ENCODE data around the gene ECT2L. TPM values are rescaled to one million over a fixed set of nuclear protein-coding genes. Genes with fewer than 3 reads are reported as not detected.

The ECT2L gene
- total RNA-seq, 1 donor from 2014 or later: 1.6 TPM

DNA sequence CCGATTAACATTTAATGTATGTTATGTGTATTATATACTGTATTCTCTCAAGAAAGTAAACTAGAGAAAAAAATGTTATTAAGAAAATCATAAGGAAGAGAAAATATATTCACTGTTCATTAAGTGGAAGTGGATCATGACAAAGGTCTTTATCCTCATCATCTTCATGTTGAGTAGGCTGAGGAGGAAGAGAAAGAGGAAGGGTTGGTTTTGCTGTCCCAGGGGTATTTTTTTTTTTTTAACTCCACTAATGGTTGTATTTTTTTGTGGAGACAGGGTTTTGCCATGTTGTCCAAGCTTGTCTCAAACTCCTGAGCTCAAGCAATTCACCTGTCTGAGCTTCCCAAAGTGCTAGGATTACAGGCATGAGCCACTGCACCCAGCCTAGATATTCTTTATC, 11.0 kb downstream of the ECT2L start:
- TF ChIP-seq, protein P1, sequence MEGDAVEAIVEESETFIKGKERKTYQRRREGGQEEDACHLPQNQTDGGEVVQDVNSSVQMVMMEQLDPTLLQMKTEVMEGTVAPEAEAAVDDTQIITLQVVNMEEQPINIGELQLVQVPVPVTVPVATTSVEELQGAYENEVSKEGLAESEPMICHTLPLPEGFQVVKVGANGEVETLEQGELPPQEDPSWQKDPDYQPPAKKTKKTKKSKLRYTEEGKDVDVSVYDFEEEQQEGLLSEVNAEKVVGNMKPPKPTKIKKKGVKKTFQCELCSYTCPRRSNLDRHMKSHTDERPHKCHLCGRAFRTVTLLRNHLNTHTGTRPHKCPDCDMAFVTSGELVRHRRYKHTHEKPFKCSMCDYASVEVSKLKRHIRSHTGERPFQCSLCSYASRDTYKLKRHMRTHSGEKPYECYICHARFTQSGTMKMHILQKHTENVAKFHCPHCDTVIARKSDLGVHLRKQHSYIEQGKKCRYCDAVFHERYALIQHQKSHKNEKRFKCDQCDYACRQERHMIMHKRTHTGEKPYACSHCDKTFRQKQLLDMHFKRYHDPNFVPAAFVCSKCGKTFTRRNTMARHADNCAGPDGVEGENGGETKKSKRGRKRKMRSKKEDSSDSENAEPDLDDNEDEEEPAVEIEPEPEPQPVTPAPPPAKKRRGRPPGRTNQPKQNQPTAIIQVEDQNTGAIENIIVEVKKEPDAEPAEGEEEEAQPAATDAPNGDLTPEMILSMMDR (IDR thresholded peaks at IDR 0.05; ENCODE audit: borderline replicate concordance): no peak
- no peak for DNase-seq
- Histone ChIP-seq H3K4me3 (no peak overlapping the region), H3K9me3 (replicated peaks) (no peaks in the 10 kb centered on the region), H3K27ac (replicated peaks) (no peak overlapping the region), H3K4me1 (peaks cover 13% of the 10 kb centered on the region), H3K36me3 (no peaks in the 10 kb centered on the region), H3K27me3 (ENCODE audit: low read depth) (no peaks in the 10 kb centered on the region)
- intact Hi-C loops (cut with micrococcal nuclease): no loop called here

DNA sequence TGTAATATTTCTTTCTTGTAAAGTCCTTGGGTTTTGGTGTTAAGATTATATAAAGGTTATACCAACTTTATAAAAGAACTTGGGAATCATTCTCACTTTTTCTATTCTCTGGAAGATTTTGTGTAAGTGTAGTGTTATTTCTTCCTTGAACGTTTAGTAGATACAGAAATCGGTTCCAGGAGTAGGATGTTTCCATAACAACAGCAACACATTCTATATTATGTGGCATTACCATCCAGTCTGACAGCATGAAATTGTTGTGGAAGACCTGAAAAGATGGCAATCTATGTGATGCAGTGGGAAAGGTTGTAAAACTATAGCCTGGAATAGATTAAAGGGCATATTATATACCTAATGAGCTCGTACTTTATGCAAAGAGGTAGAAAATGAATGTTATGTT, 13.8 kb downstream of the ECT2L start:
- intact Hi-C loops (cut with micrococcal nuclease): no loop called here
- Histone ChIP-seq H3K27ac (replicated peaks) (no peak overlapping the region), H3K4me3 (no peak overlapping the region), H3K27me3 (ENCODE audit: low read depth) (no peaks in the 10 kb centered on the region), H3K36me3 (no peaks in the 10 kb centered on the region), H3K4me1 (no peaks in the 10 kb centered on the region), H3K9me3 (replicated peaks) (no peaks in the 10 kb centered on the region)
- no peak for DNase-seq
- TF ChIP-seq, protein P1 (IDR thresholded peaks at IDR 0.05; ENCODE audit: borderline replicate concordance): no peak

DNA sequence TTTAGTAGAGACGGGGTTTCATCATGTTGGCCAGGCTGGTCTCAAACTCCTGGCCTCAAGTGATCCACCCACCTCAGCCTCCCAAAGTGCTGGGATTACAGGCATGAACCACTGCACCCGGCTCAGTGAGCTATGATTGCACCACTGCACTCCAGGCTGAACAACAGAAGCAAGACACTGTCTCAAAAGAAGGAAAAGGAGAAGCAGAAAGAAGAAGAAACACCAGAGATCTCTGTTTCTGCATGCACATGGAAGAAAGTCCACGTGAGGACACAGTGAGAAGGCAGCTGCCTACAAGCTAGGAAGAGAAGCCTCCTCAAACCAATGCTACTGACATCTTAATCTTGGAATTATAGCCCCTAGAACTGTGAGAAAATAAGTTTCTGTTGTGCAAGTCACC, 16.0 kb downstream of the ECT2L start:
- H3K27me3 ChIP-seq (ENCODE audit: low read depth): no peaks in the 10 kb centered on the region
- no peak overlapping the region for H3K4me3 ChIP-seq
- intact Hi-C loops (cut with micrococcal nuclease): no loop called here

DNA sequence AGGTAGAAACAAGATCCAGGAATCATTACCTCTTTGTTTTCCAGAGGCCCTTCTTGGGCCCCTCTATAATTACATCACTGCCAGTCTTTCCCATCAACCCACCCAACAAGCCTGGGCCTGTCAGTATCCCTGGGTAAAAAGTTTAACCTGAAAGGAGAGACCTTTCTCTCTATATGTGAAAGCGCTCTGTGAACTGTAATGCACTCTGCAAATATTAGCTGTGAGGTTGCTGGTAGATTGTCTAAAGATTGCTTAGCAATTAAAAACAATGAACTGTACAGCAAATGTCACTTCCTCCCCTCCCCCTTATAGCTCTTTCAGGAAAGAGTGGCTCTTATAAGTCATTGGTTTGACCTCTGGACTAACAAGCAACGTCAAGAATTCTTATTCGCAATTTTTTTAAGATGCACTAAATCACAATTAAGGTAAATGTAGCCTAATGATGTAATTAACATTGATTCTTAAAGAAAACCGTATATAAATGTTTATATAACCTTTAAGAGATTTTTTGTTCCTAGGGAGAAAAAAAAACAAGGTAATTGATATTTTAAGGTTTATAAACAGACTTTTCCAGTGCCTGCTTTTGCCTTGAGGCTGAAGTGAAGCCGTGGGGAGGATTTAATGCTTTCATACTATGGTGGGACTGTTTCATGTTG, 18.4 kb downstream of the ECT2L start:
- H3K27me3 ChIP-seq (ENCODE audit: low read depth): no peaks in the 10 kb centered on the region
- H3K4me3 ChIP-seq: no peak overlapping the region
- intact Hi-C loops (cut with micrococcal nuclease): no loop called here
- DNase-seq: no peak
- TF ChIP-seq, protein P1 (IDR thresholded peaks at IDR 0.05; ENCODE audit: borderline replicate concordance): no peak
- H3K9me3 ChIP-seq (replicated peaks): no peaks in the 10 kb centered on the region
- no peaks in the 10 kb centered on the region for H3K36me3 ChIP-seq
- H3K4me1 ChIP-seq: peaks cover 12% of the 10 kb centered on the region
- H3K27ac ChIP-seq (replicated peaks): no peak overlapping the region

More for the DNA sequence above, 16.0 kb downstream of the ECT2L start:
- H3K36me3 ChIP-seq: no peaks in the 10 kb centered on the region
- H3K9me3 ChIP-seq (replicated peaks): no peaks in the 10 kb centered on the region
- DNase-seq: no peak
- H3K27ac ChIP-seq (replicated peaks): no peak overlapping the region
- H3K4me1 ChIP-seq: no peaks in the 10 kb centered on the region
- TF ChIP-seq, protein P1 (IDR thresholded peaks at IDR 0.05; ENCODE audit: borderline replicate concordance): no peak

DNA sequence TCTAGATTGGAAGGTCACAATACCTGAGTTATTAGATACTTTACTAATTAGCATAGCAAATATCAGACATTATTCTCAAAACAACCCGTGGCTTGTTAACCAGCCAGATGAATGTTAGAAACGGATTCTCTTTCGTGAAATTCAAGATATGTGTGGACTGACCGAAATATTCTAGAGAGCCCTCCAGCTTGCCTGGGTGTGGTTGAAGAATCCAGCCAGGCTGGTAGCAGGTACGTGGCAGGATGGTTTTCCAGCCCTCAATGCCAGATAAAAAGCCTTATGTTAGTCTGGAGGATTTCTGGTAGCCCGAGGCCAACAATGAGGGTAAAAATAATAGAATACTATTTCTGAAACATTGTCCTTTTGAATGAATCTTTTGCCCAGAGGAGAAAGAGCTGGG, 19.3 kb downstream of the ECT2L start:
- Histone ChIP-seq H3K27me3 (ENCODE audit: low read depth) (no peaks in the 10 kb centered on the region), H3K36me3 (no peaks in the 10 kb centered on the region), H3K4me3 (no peak overlapping the region), H3K27ac (replicated peaks) (no peak overlapping the region), H3K9me3 (replicated peaks) (no peaks in the 10 kb centered on the region), H3K4me1 (peaks cover 12% of the 10 kb centered on the region)
- TF ChIP-seq, protein P1 (IDR thresholded peaks at IDR 0.05; ENCODE audit: borderline replicate concordance): no peak
- no peak for DNase-seq
- intact Hi-C loops (cut with micrococcal nuclease): loop anchor here (5.0 kb wide), 1 partner anchor 172 kb away; the partner anchor contains the start of gene REPS1
